ENCODE measurements around the gene OR1L8. TPM values are rescaled to one million over a fixed set of nuclear protein-coding genes. Genes with fewer than 3 reads are reported as not detected.

Gene OR1L8
- total RNA-seq, 6 experiments from 2014 or later = not detected

DNA sequence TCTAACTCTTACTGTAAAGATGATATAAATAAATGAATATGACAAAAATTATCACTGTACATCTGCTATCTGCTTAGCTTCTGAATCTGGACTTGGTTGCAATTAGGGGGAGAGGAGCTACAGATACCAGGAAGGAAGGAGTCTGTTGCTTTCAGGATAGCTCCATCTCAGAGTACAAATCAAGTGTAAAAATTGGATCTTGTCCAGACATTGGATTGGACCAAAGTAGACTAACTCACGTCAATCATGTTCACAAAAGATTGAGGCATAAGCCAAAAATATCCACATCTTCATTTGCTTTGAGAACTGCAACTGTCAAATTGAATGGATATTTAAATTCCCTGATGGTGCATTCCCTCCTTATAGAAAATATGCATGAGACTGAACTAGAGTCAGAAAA lies 22.5 kb upstream of the OR1L8 start:
- ATAC-seq (no peak), DNase-seq (no peak)
- H3K4me1 ChIP-seq = no peaks in the 10 kb centered on the region
- 10% methylated on average over 1 of the region's 1 CpG for WGBS (ENCODE audit: insufficient coverage, low coverage, low lambda C conversion rate, missing lambda C conversion rate)
- TF ChIP-seq, protein P1, sequence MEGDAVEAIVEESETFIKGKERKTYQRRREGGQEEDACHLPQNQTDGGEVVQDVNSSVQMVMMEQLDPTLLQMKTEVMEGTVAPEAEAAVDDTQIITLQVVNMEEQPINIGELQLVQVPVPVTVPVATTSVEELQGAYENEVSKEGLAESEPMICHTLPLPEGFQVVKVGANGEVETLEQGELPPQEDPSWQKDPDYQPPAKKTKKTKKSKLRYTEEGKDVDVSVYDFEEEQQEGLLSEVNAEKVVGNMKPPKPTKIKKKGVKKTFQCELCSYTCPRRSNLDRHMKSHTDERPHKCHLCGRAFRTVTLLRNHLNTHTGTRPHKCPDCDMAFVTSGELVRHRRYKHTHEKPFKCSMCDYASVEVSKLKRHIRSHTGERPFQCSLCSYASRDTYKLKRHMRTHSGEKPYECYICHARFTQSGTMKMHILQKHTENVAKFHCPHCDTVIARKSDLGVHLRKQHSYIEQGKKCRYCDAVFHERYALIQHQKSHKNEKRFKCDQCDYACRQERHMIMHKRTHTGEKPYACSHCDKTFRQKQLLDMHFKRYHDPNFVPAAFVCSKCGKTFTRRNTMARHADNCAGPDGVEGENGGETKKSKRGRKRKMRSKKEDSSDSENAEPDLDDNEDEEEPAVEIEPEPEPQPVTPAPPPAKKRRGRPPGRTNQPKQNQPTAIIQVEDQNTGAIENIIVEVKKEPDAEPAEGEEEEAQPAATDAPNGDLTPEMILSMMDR (IDR thresholded peaks at IDR 0.05) = no peak
- TF ChIP-seq POLR2A (IDR thresholded peaks at IDR 0.05) = no peak
- H3K9me3 ChIP-seq = no peaks in the 10 kb centered on the region
- no peak overlapping the region for H3K4me3 ChIP-seq
- no peaks in the 10 kb centered on the region for H3K27me3 ChIP-seq
- no peaks in the 10 kb centered on the region for H3K36me3 ChIP-seq
- no peak overlapping the region for H3K27ac ChIP-seq
- intact Hi-C loops (cut with DNase I) = no loop called here

DNA sequence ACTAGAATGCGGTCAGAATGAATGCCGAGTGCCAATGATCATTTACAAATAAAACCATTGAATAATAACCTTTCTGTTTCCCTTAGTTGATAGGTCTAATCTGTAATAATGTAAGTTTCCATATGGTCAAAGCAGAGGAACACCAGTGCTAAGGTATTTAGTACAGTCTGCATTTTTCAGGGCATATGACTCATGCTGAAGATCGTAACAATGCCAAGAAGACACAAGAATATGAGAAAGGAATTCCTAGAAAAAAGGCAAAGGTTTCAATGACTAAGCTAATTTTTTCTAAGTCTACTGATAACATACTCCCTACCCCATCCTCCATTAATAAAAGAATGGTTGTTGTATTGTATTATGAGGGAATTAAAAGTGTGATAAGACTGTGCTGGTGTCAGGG lies 2.8 kb downstream of the OR1L8 start:
- H3K4me3 ChIP-seq = no peak overlapping the region
- no peak overlapping the region for H3K27ac ChIP-seq
- no peaks in the 10 kb centered on the region for H3K9me3 ChIP-seq
- H3K27me3 ChIP-seq = no peaks in the 10 kb centered on the region
- H3K4me1 ChIP-seq = no peaks in the 10 kb centered on the region
- whole genome bisulfite sequencing (ENCODE audit: insufficient coverage, low coverage, low lambda C conversion rate, missing lambda C conversion rate) = 78% methylated on average over 3 of the region's 3 CpGs
- intact Hi-C loops (cut with DNase I) = no loop called here
- ATAC-seq = peak in 3 of 4 donors; percentile 39 to 77 (median 66)
- TF ChIP-seq, protein P1 (IDR thresholded peaks at IDR 0.05) = no peak
- TF ChIP-seq POLR2A (IDR thresholded peaks at IDR 0.05) = no peak
- DNase-seq = no peak
- H3K36me3 ChIP-seq = no peaks in the 10 kb centered on the region

DNA sequence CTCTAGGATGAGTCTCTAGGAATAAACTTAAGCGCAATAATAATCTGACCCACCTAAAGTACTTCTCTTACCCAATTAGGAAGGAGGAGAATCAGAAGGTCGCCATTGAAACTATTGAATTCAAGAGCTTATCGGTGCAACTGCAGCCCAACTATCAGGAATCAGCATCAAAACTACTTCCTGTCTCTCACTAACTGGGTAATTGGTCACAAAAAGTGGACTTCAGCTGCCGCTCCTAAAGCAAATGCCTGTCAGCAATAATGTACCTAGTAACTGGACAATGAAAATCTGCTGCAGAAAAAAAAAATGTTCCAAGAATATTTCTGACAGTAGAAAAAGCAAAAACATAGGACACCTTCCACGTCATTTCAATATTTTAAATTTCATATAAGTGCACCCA lies 3.3 kb downstream of the OR1L8 start:
- DNase-seq = no peak
- no peaks in the 10 kb centered on the region for H3K36me3 ChIP-seq
- H3K27ac ChIP-seq = no peak overlapping the region
- H3K4me1 ChIP-seq = no peaks in the 10 kb centered on the region
- 56% methylated on average over 5 of the region's 5 CpGs for WGBS (ENCODE audit: insufficient coverage, low coverage, low lambda C conversion rate, missing lambda C conversion rate)
- no peaks in the 10 kb centered on the region for H3K9me3 ChIP-seq
- no peaks in the 10 kb centered on the region for H3K27me3 ChIP-seq
- TF ChIP-seq, protein P1 (IDR thresholded peaks at IDR 0.05) = no peak
- TF ChIP-seq POLR2A (IDR thresholded peaks at IDR 0.05) = no peak
- intact Hi-C loops (cut with DNase I) = no loop called here
- no peak overlapping the region for H3K4me3 ChIP-seq
- ATAC-seq = no peak

GRCh38 chr9:122572456-122572855 lies 10.7 kb downstream of the OR1L8 start:
- H3K4me3 ChIP-seq = no peak overlapping the region
- no peaks in the 10 kb centered on the region for H3K36me3 ChIP-seq
- no peaks in the 10 kb centered on the region for H3K9me3 ChIP-seq
- WGBS (ENCODE audit: insufficient coverage, low coverage, low lambda C conversion rate, missing lambda C conversion rate) = 41% methylated on average over 2 of the region's 2 CpGs
- H3K4me1 ChIP-seq = no peaks in the 10 kb centered on the region
- no peaks in the 10 kb centered on the region for H3K27me3 ChIP-seq
- ATAC-seq (no peak), DNase-seq (no peak)
- H3K27ac ChIP-seq = no peak overlapping the region
- intact Hi-C loops (cut with DNase I) = no loop called here
- TF ChIP-seq, protein P1 (IDR thresholded peaks at IDR 0.05) = no peak
- no peak for TF ChIP-seq POLR2A (IDR thresholded peaks at IDR 0.05)

- TF ChIP-seq, protein P1 (IDR thresholded peaks at IDR 0.05) = no peak
- no peak for TF ChIP-seq POLR2A (IDR thresholded peaks at IDR 0.05)
- H3K4me1 ChIP-seq = no peaks in the 10 kb centered on the region
- whole genome bisulfite sequencing (ENCODE audit: insufficient coverage, low coverage, low lambda C conversion rate, missing lambda C conversion rate) = 67% methylated on average over 4 of the region's 4 CpGs
- no peaks in the 10 kb centered on the region for H3K27me3 ChIP-seq
- ATAC-seq (no peak), DNase-seq (no peak)
- no peak overlapping the region for H3K27ac ChIP-seq
- H3K36me3 ChIP-seq = no peaks in the 10 kb centered on the region
- H3K9me3 ChIP-seq = no peaks in the 10 kb centered on the region
- intact Hi-C loops (cut with DNase I) = no loop called here
- H3K4me3 ChIP-seq = no peak overlapping the region
Measured at GRCh38 chr9:122567901-122568300, 15.3 kb downstream of the OR1L8 start.
